ENCODE measurements around the gene THSD8. TPM values are rescaled to one million over a fixed set of nuclear protein-coding genes. Genes with fewer than 3 reads are reported as not detected.

The THSD8 gene
- total and polyA plus RNA-seq, 2 of the 8 experiments (the other 6 are each of a cell fraction or from before 2014, with no cell fraction given), result 8.2 to 42.3 TPM

DNA sequence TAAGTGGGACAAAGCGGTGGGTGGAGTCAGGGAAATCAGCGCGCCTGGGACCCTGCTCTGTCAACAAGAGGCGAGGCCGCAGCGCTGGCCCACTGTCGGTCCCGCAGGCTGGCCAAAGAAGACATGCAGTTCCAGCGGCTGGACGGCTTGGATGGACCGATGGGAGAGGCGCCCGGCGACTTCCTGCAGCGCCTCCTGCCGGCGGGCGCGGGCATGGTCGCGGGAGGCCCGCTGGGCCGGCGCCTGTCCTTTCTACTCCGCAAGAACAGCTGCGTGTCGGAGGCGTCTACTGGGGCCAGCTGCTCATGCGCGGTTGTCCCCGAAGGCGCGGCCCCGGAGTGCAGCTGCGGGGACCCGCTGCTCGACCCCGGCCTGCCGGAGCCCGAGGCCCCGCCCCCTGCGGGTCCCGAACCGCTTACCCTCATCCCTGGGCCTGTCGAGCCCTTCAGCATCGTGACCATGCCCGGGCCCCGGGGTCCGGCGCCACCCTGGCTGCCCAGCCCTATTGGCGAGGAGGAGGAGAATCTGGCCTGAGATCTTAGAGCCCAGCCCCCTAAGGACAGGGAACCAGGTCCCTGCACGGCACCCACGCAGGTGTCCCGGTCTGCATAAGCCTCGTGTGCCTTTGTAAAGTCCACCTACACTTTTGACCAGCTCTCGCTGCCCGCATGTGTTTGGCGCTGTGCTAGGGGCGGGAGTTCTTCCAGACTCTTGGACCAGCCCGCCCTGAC, 44.2 kb upstream of the THSD8 start (continued):
- TF ChIP-seq, protein P1, sequence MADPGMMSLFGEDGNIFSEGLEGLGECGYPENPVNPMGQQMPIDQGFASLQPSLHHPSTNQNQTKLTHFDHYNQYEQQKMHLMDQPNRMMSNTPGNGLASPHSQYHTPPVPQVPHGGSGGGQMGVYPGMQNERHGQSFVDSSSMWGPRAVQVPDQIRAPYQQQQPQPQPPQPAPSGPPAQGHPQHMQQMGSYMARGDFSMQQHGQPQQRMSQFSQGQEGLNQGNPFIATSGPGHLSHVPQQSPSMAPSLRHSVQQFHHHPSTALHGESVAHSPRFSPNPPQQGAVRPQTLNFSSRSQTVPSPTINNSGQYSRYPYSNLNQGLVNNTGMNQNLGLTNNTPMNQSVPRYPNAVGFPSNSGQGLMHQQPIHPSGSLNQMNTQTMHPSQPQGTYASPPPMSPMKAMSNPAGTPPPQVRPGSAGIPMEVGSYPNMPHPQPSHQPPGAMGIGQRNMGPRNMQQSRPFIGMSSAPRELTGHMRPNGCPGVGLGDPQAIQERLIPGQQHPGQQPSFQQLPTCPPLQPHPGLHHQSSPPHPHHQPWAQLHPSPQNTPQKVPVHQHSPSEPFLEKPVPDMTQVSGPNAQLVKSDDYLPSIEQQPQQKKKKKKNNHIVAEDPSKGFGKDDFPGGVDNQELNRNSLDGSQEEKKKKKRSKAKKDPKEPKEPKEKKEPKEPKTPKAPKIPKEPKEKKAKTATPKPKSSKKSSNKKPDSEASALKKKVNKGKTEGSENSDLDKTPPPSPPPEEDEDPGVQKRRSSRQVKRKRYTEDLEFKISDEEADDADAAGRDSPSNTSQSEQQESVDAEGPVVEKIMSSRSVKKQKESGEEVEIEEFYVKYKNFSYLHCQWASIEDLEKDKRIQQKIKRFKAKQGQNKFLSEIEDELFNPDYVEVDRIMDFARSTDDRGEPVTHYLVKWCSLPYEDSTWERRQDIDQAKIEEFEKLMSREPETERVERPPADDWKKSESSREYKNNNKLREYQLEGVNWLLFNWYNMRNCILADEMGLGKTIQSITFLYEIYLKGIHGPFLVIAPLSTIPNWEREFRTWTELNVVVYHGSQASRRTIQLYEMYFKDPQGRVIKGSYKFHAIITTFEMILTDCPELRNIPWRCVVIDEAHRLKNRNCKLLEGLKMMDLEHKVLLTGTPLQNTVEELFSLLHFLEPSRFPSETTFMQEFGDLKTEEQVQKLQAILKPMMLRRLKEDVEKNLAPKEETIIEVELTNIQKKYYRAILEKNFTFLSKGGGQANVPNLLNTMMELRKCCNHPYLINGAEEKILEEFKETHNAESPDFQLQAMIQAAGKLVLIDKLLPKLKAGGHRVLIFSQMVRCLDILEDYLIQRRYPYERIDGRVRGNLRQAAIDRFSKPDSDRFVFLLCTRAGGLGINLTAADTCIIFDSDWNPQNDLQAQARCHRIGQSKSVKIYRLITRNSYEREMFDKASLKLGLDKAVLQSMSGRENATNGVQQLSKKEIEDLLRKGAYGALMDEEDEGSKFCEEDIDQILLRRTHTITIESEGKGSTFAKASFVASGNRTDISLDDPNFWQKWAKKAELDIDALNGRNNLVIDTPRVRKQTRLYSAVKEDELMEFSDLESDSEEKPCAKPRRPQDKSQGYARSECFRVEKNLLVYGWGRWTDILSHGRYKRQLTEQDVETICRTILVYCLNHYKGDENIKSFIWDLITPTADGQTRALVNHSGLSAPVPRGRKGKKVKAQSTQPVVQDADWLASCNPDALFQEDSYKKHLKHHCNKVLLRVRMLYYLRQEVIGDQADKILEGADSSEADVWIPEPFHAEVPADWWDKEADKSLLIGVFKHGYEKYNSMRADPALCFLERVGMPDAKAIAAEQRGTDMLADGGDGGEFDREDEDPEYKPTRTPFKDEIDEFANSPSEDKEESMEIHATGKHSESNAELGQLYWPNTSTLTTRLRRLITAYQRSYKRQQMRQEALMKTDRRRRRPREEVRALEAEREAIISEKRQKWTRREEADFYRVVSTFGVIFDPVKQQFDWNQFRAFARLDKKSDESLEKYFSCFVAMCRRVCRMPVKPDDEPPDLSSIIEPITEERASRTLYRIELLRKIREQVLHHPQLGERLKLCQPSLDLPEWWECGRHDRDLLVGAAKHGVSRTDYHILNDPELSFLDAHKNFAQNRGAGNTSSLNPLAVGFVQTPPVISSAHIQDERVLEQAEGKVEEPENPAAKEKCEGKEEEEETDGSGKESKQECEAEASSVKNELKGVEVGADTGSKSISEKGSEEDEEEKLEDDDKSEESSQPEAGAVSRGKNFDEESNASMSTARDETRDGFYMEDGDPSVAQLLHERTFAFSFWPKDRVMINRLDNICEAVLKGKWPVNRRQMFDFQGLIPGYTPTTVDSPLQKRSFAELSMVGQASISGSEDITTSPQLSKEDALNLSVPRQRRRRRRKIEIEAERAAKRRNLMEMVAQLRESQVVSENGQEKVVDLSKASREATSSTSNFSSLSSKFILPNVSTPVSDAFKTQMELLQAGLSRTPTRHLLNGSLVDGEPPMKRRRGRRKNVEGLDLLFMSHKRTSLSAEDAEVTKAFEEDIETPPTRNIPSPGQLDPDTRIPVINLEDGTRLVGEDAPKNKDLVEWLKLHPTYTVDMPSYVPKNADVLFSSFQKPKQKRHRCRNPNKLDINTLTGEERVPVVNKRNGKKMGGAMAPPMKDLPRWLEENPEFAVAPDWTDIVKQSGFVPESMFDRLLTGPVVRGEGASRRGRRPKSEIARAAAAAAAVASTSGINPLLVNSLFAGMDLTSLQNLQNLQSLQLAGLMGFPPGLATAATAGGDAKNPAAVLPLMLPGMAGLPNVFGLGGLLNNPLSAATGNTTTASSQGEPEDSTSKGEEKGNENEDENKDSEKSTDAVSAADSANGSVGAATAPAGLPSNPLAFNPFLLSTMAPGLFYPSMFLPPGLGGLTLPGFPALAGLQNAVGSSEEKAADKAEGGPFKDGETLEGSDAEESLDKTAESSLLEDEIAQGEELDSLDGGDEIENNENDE (IDR thresholded peaks at IDR 0.05; ENCODE audit: insufficient replicate concordance, low read length), result no peak
- TF ChIP-seq POLR2A (IDR thresholded peaks at IDR 0.05; ENCODE audit: control extremely low read depth in 1 of 2, low read depth in 2 of 2, low read length in 2 of 2), result peak in 1 of 2 experiments; percentile 59; a peak in 1 of 3 replicates
- 0 out of 2 replicates have a peak, but pooled peaks have one; percentile 20 for TF ChIP-seq SP1 (IDR thresholded peaks at IDR 0.05; ENCODE audit: low read depth, low read length)
- TF ChIP-seq, protein P2, sequence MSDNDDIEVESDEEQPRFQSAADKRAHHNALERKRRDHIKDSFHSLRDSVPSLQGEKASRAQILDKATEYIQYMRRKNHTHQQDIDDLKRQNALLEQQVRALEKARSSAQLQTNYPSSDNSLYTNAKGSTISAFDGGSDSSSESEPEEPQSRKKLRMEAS (IDR thresholded peaks at IDR 0.05), result peak; percentile 58; the same call in 1 of the 2 replicates
- 0 out of 2 replicates have a peak, but pooled peaks have one; percentile 65 for TF ChIP-seq TCF12 (IDR thresholded peaks at IDR 0.05; ENCODE audit: low read depth, low read length)
- TF ChIP-seq CBX5 (IDR thresholded peaks at IDR 0.05; ENCODE audit: low read depth, low read length), result no peak
- TF ChIP-seq TAF1 (IDR thresholded peaks at IDR 0.05; ENCODE audit: low read depth, low read length), result peak; percentile 63
- TF ChIP-seq CTBP2 (IDR thresholded peaks at IDR 0.05; ENCODE audit: borderline replicate concordance, insufficient read depth, insufficient read length, low read length), result no peak
- TF ChIP-seq SP2 (IDR thresholded peaks at IDR 0.05; ENCODE audit: low read length), result no peak
- TF ChIP-seq CREB1 (IDR thresholded peaks at IDR 0.05), result peak; percentile 52
- peak; percentile 47 for TF ChIP-seq KDM4A (IDR thresholded peaks at IDR 0.05; ENCODE audit: low read depth, low read length, severe bottlenecking)

All from H1 (cell line).